Jurkat, Clone E6-1 (cell line): ENCODE results near the gene SNRNP27.
"Not testable (repeated sequence)": the region's sequence is repeated elsewhere in the genome, so short reads cannot be mapped to it uniquely, and the experiment has no call there.

Experiments
- DNase-seq: peaks from one replicate; pipeline ENCODE4 v3.0.0-alpha.2; 2011; ENCODE audit warnings: low read depth, low spot score
- H3K4me3 ChIP-seq: 2 replicates; pipeline ENCODE4 v1.5.1; 2011; ENCODE audit warnings: mild to moderate bottlenecking, low read length, control low read depth, moderate library complexity

Gene SNRNP27

GRCh38 chr2:69943843-69944525, 50.2 kb downstream of the SNRNP27 start:
- DNase-seq = peak; percentile 9
- H3K4me3 ChIP-seq = no peak overlapping the region

- no peak for DNase-seq
- H3K4me3 ChIP-seq = no peak overlapping the region
These were observed 51.0 kb downstream of the SNRNP27 start for GRCh38 chr2:69944756-69945155.

DNA sequence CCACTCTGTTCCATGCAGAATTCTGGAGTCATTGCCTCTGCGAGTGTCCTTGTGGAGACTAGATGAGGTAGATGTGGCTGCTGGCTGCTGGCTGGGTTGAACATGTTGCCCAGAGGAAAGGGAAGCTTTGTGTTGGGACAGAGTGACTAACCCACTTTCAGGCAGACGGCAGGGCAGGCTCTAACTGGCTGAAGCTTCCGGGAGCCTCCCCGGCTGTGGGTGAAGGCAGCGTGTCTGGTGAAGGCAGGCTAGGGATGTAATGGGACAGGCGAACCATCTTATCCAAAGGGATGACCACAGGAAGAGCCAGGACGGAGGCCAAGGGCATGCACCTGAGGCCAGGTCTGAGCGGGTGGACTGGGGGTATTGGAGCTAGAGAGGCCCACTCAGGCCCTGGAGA, 51.7 kb downstream of the SNRNP27 start:
- H3K4me3 ChIP-seq = no peak overlapping the region
- DNase-seq = no peak

GRCh38 chr2:69945941-69946340, 52.2 kb downstream of the SNRNP27 start:
- H3K4me3 ChIP-seq = no peak overlapping the region
- no peak for DNase-seq

DNA sequence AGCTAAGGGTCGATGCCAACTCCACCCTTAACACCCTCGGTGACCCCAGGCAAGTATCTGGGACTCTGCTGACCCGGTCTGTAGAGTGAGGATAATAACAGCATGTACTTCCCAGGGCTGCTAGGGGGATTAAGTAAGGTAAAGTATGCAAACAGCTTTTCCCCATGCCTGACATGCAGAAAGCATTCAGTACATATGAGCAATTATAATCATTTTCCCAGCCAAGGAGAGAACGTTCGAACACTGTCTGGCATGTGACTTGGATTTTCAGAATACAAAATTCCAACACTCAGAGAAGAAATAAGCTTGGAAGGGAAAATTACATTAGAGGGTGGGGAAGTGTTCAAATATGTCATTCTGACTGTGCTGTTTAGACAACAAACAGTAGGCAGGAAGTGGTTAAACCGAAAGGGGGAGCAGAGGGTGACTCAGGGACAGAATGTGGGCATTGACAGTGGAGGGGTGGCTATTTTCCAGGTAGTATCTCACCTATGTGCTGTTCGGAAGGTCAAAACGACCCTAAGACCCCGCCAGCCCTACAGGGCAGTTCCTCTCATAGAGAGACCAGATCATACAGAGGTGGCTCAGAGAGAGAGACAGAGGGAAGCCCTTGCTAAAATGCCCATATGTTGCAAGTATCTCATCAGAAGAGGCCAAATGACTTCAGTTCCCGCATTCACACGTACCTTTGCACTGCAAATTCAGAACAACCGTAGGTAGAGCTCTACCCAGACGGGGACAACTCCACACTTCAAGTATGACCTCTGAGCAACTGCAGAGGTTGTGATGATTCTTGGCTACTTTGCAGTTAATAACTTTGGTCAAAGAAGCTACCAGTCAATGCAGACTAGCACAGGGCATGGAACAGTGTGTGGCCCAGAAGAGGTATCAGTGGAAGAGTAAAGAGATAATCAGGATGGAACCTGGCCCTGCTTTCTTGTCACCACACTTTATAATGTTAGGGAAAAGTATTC, 52.9 kb downstream of the SNRNP27 start:
- peak overlapping the region; percentile 11 for H3K4me3 ChIP-seq
- DNase-seq = peak; percentile 77

- no peak for DNase-seq
- H3K4me3 ChIP-seq = no peak overlapping the region
These were observed 53.7 kb downstream of the SNRNP27 start for GRCh38 chr2:69947325-69947931.

GRCh38 chr2:69948032-69948962, 54.5 kb downstream of the SNRNP27 start:
- DNase-seq = no peak
- H3K4me3 ChIP-seq = no peak overlapping the region

DNA sequence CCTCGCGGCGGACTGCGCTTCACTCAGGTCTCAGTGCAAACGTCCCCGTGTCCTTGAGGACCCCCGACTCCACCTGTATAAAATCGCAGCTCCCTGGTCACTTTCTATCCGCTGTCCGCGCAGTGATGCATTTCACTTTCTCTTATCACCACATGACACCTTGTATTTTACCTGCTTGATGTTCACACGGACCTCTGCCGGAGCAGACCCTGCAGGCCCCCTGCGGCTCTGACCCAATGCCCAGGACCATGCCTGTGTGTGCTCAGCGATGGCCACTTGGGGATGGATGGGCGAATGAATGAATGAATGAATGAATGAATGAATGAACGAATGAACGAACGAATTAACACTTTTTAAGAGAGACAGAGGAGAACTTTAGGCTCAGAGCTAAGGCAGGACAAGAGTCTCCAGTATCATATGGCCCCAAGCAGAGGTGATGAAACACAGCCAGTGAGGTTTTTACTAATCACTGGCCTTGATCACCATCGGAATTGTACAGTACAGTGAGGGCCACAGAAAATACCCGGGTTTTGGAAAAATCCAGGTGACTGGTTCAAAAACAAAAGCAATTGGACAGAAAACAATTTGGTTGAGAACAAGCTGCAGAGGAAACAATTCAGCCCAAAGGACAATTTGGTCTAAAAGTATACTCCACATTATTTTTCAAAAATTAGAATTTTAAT, 55.3 kb downstream of the SNRNP27 start:
- no peak overlapping the region for H3K4me3 ChIP-seq
- DNase-seq = no peak

DNA sequence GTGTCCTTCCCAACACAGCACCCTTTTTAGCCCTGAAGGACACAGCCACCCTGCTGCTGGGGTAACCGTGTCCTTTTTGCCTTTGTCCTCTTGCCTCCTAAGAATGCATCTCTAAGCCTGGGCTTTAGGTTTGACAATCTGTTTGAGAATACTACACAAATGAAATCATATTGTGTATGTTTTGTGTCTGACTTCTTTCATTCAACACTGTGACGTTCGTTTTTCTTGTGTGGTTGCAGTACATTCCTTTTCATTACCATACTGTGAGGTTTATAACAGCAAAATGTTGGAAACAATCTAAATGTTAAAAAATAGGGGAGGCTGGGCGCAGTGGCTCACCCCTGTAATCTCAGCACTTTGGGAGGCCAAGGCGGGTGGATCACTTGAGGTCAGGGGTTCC, 56.5 kb downstream of the SNRNP27 start:
- no peak for DNase-seq
- no peak overlapping the region for H3K4me3 ChIP-seq

DNA sequence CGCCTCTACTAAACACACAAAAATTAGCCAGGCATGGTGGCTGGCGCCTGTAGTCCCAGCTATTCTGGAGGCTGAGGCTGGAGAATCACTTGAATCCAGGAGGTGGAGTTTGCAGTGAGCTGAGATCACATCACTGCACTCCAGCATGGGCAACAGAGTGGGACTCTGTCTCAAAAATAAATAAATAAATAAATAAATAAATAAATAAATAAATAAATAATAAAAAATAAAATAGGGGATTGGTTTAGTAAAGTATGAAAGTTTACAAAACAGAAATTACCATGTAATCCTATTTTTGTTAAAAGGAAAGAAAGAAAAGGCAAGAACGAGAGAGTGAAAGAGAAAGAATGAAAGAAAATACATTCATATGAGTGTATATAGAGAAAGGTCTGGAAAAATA, 56.9 kb downstream of the SNRNP27 start:
- not testable (repeated sequence) for H3K4me3 ChIP-seq, DNase-seq

DNA sequence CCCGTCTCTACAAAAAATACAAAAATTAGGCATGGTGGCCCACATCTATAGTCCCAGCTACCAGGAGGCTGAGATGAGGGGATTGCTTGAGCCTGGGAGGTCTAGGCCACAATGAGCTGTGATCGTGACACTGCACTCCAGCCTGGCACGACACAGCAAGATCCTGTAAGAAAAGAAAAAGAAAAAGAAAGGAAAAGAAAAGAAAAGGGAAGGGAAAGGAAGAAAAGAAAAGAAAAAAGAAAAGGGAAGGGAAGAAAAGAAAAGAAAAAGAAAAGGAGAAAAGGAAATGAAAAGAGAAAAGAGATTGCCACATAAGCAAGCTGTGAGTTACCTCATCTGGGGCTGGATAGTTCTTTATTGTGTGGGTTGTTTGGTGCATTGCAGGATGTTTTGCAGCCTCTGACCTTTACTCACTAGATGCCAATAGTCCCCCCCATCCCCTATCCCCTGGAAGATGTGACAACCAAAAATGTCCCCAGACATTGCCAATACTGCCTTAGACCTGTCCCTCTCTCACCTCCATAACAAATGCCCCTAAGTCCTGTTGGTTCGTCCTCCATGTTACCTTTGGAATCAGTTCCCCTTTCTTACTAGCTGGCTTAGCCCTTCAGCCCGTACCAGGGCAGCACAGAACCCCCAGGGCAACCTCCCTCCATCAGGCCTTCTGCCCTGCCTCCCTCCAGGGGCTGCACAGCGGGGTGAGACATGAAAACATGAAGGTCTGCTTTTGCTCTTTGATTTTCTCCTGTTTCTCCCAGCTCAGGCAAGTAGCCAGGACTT, 58.8 kb downstream of the SNRNP27 start:
- H3K4me3 ChIP-seq = no peak overlapping the region
- DNase-seq = no peak

DNA sequence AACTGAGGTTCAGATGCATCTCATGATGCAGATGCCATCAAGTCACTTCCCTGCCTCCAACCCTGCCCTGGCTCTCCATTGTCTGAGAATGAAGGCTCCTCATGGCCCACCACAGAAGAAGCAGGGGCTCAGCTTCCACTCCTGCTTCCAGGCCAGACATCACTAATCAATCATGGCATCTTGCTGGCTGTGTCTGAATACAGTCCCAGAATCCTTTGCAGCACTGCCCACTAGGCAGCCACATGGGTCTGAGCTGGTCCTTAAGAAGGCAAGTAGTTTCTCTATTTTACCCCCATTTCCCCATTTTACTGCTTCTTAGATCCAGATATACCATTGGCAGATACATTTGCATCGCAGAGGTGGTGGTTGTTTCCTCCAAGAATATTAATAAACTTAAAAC, 60.3 kb downstream of the SNRNP27 start:
- no peak for DNase-seq
- H3K4me3 ChIP-seq = no peak overlapping the region
